ENCODE measurements around the gene UTS2R.

GRCh38 chr17:82334622-82335394 is 36.8 kb upstream of the UTS2R start:
- TF ChIP-seq TEAD4 (IDR thresholded peaks at IDR 0.05; ENCODE audit: borderline replicate concordance, insufficient read depth), result no peak
- TF ChIP-seq CTCF (IDR thresholded peaks at IDR 0.05), result no peak
- no peak for TF ChIP-seq ZBTB33 (IDR thresholded peaks at IDR 0.05; ENCODE audit: borderline replicate concordance, low read depth)
- no peak for TF ChIP-seq MAX (IDR thresholded peaks at IDR 0.05; ENCODE audit: low read depth)
- no peak for TF ChIP-seq POLR2AphosphoS5 (IDR thresholded peaks at IDR 0.05; ENCODE audit: low read depth, low read length)
- no peak for TF ChIP-seq RAD21 (IDR thresholded peaks at IDR 0.05; ENCODE audit: low read length)
- TF ChIP-seq NFIC (IDR thresholded peaks at IDR 0.05; ENCODE audit: borderline replicate concordance), result no peak
- TF ChIP-seq PBX3 (IDR thresholded peaks at IDR 0.05), result no peak
- TF ChIP-seq EZH2phosphoT487 (IDR thresholded peaks at IDR 0.05; ENCODE audit: borderline replicate concordance, low read depth), result no peak
